HEK293T (cell line): Measurements from ENCODE around the gene EVI2B.
"Not testable (repeated sequence)": the region's sequence is repeated elsewhere in the genome, so short reads cannot be mapped to it uniquely, and the experiment has no call there.

Experiments used
- CTCF ChIA-PET: fragments of 350-600 bp; formaldehyde crosslinking; extraction: SDS; loops from one replicate; lab custom pipeline; 2021; ENCODE audit warnings: antibody characterized with exemption, inconsistent platforms; lab: Yijun Ruan, JAX
- POLR2A ChIA-PET: fragments of 350-600 bp; formaldehyde crosslinking; extraction: SDS; loops from one replicate; lab custom pipeline; 2020; ENCODE audit warnings: antibody characterized with exemption, inconsistent platforms; lab: Yijun Ruan, JAX
- DNase-seq: peaks from one replicate; pipeline ENCODE4 v3.0.0; 2012; ENCODE audit warnings: mixed read lengths; ENCODE audit errors: extremely low spot score
- ARNT ChIP-seq: fragments of 450-650 bp; IDR thresholded peaks from 2 replicates; pipeline ENCODE4 v1.6.1; 2017; ENCODE audit warnings: mild to moderate bottlenecking
- BHLHE40 ChIP-seq: fragments of 450-650 bp; IDR thresholded peaks from 2 replicates; pipeline ENCODE4 v1.6.1; 2016; ENCODE audit warnings: mild to moderate bottlenecking, moderate library complexity, borderline replicate concordance
- CTBP1 ChIP-seq: fragments of 450-650 bp; IDR thresholded peaks from 2 replicates; pipeline ENCODE4 v1.6.1; 2016; ENCODE audit warnings: borderline replicate concordance
- ELF4 ChIP-seq: fragments of 450-650 bp; IDR thresholded peaks from 2 replicates; pipeline ENCODE4 v1.6.1; 2017; ENCODE audit warnings: antibody characterized with exemption
- FOXA1 ChIP-seq: fragments of 450-650 bp; IDR thresholded peaks from 2 replicates; pipeline ENCODE4 v1.6.1; 2016; ENCODE audit warnings: mild to moderate bottlenecking
- FOXK2 ChIP-seq: fragments of 450-650 bp; IDR thresholded peaks from 2 replicates; pipeline ENCODE4 v1.6.1; 2016; ENCODE audit warnings: mild to moderate bottlenecking
- FOXM1 ChIP-seq: fragments of 450-650 bp; IDR thresholded peaks from 2 replicates; pipeline ENCODE4 v1.6.1; 2017; ENCODE audit warnings: mild to moderate bottlenecking, borderline replicate concordance
- HDGF ChIP-seq: fragments of 450-650 bp; IDR thresholded peaks from 2 replicates; pipeline ENCODE4 v1.6.1; 2017; ENCODE audit warnings: antibody characterized with exemption, borderline replicate concordance
- L3MBTL2 ChIP-seq: fragments of 450-650 bp; conservative IDR thresholded peaks from 2 replicates; pipeline ENCODE4 v1.6.1; 2016; ENCODE audit warnings: mild to moderate bottlenecking
- LEF1 ChIP-seq: fragments of 450-650 bp; IDR thresholded peaks from 2 replicates; pipeline ENCODE4 v1.6.1; 2017; ENCODE audit warnings: mild to moderate bottlenecking, borderline replicate concordance
- NFRKB ChIP-seq: fragments of 450-650 bp; IDR thresholded peaks from 2 replicates; pipeline ENCODE4 v1.6.1; 2016; ENCODE audit warnings: mild to moderate bottlenecking, moderate library complexity
- SP1 ChIP-seq: fragments of 450-650 bp; IDR thresholded peaks from 2 replicates; pipeline ENCODE4 v1.6.1; 2017
- SUZ12 ChIP-seq: fragments of 450-650 bp; IDR thresholded peaks from 2 replicates; pipeline ENCODE4 v1.6.1; 2016; ENCODE audit warnings: mild to moderate bottlenecking
- TARDBP ChIP-seq: fragments of 450-650 bp; IDR thresholded peaks from 2 replicates; pipeline ENCODE4 v1.6.1; 2016
- ZNF384 ChIP-seq: fragments of 450-650 bp; IDR thresholded peaks from 2 replicates; pipeline ENCODE4 v1.6.1; 2016
- TF ChIP-seq, protein P1 (sequence below): fragments of 450-650 bp; IDR thresholded peaks from 2 replicates; pipeline ENCODE4 v1.6.1; 2016

Gene EVI2B

DNA sequence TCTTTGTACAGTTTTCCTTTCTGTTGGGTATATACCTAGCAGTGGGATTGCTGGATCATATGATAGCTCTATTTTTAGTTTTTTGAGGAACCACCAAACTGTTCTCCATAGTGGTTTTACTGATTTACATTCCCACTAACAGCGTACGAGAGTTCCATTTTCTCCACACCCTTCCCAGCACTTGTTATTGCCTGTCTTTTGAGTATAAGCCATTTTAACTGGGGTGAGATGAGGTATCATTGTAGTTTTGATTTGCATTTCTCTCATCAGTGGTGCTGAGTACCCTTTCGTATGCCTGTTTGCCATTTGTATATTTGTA lies 887 bp upstream of the EVI2B start:
- ChIA-PET CTCF (no interaction called here), POLR2A (no interaction called here)
- no peak for DNase-seq
- TF ChIP-seq HDGF (no peak), LEF1 (no peak), NFRKB (no peak), L3MBTL2 (no peak), BHLHE40 (no peak), SUZ12 (no peak), ELF4 (no peak)

DNA sequence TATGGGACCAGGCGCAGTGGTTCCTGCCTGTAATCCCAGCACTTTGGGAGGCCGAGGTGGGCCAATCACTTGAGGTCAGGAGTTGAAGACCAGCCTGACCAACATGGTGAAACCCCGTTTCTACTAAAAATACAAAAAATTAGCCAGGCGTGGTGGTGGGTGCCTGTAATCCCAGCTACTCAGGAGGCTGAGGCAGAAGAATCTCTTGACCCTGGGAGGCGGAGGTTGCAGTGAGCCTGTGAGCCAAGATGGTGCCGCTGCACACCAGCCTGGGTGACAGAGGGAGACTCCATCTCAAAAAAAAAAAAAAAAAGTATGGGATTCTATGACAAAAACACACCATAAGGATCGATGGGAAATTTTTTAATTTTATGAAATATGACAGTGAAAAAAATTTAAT lies 1.6 kb downstream of the EVI2B start:
- CTCF ChIA-PET, POLR2A ChIA-PET, DNase-seq: not testable (repeated sequence)

DNA sequence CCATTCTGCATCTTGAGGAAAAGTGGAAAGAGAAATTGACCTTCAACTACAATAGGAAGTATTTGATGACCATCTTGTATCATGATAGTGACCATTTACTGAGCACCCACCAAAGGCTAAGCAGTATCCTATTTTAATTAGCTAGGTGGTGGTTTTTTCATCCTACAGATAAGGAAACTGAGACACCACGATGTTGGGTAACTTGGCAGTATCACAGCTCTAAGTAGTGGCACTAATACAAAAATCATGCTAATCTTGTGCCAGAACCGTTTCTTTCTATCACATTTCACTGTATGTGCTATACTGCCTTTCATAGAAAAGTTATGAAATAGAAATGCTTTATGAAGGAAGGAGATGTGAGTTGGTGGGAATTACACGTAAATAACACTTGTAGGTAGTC lies 2.3 kb downstream of the EVI2B start:
- ChIA-PET CTCF (no interaction called here), POLR2A (no interaction called here)
- DNase-seq: no peak
- TF ChIP-seq NFRKB: no peak
- TF ChIP-seq BHLHE40: no peak
- TF ChIP-seq L3MBTL2: no peak
- no peak for TF ChIP-seq FOXK2
- no peak for TF ChIP-seq TARDBP
- TF ChIP-seq ZNF384: no peak
- TF ChIP-seq LEF1: no peak
- TF ChIP-seq, protein P1, sequence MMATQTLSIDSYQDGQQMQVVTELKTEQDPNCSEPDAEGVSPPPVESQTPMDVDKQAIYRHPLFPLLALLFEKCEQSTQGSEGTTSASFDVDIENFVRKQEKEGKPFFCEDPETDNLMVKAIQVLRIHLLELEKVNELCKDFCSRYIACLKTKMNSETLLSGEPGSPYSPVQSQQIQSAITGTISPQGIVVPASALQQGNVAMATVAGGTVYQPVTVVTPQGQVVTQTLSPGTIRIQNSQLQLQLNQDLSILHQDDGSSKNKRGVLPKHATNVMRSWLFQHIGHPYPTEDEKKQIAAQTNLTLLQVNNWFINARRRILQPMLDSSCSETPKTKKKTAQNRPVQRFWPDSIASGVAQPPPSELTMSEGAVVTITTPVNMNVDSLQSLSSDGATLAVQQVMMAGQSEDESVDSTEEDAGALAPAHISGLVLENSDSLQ: no peak
- TF ChIP-seq CTBP1: no peak
- TF ChIP-seq ARNT: no peak
- TF ChIP-seq SUZ12: no peak
- TF ChIP-seq HDGF: no peak
- no peak for TF ChIP-seq FOXM1

DNA sequence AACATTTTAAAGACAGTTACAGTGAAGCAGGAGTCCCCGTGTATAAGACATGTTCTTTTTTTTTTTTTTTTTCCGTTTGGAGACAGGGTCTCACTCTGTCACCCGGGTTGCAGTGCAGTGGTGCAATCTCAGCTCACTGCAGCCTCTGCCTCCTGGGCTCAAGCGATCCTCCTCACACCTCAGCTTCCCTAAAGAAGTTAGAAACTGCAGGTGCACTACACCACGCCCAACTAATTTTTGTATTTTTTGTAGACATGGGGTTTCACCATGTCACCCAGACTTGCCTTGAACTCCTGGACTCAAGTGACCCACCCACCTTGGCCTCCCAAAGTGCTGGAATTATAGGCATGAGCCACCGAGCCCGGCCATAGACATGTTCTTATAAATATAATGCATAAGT lies 3.0 kb downstream of the EVI2B start:
- TF ChIP-seq NFRKB: no peak
- no peak for TF ChIP-seq ZNF384
- no peak for TF ChIP-seq SUZ12
- no peak for TF ChIP-seq ELF4
- TF ChIP-seq CTBP1: no peak
- TF ChIP-seq BHLHE40: no peak
- no peak for TF ChIP-seq ARNT
- TF ChIP-seq FOXA1: no peak
- no peak for TF ChIP-seq FOXK2
- no peak for TF ChIP-seq FOXM1
- no peak for TF ChIP-seq HDGF
- no peak for TF ChIP-seq LEF1
- no peak for TF ChIP-seq SP1
- TF ChIP-seq, protein P1: no peak
- TF ChIP-seq TARDBP: no peak
- no peak for TF ChIP-seq L3MBTL2
- POLR2A ChIA-PET: no interaction called here
- CTCF ChIA-PET: no interaction called here
- no peak for DNase-seq

DNA sequence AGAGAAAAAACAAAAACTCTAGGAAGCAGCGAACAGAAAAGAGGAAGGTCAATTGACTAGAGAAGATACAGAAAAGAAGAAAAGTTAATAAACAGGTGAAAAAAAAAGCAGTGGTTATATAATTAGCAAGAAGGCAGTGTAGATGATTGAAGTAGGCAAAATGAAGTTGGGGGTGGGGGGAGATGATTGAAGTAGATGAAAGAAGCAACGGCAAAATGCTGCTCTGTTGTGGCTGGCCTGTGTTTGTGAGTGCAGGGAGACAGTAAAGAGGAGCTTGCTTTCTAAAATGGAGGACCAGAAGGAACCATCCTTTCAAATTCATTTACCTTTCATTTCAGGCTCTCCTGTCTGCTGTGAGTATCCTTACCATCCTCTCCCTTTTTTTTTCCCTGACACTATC lies 3.6 kb downstream of the EVI2B start:
- TF ChIP-seq ELF4 (no peak), L3MBTL2 (no peak), ZNF384 (no peak)
- CTCF ChIA-PET: no interaction called here
- DNase-seq: no peak

DNA sequence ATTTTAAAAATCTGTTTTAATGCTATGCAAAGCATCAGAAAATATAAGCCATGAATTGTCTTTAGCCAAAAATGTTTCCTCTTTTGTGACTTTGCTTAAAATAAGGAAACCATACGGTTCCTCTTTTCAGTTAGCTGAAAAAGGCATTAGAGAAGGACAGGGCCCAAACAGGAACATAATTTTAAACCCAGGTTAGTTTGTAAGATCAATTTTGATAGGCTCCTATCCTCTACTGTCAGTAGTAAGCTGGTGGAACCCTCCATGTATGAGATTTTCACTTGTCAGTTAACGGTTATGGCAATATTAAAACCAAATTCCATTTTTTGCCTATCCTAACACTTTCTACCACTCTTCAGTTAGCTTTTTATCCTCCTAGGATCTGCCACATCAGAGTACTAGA lies 4.3 kb downstream of the EVI2B start:
- TF ChIP-seq ARNT (no peak), FOXK2 (no peak), CTBP1 (no peak), FOXM1 (no peak), HDGF (no peak), BHLHE40 (no peak), L3MBTL2 (no peak), SP1 (no peak), ELF4 (no peak), SUZ12 (no peak), TARDBP (no peak), ZNF384 (no peak)
- TF ChIP-seq, protein P1: no peak
- POLR2A ChIA-PET: no interaction called here
- CTCF ChIA-PET: no interaction called here
- no peak for DNase-seq

More for the DNA sequence above, 3.6 kb downstream of the EVI2B start:
- POLR2A ChIA-PET: no interaction called here

DNA sequence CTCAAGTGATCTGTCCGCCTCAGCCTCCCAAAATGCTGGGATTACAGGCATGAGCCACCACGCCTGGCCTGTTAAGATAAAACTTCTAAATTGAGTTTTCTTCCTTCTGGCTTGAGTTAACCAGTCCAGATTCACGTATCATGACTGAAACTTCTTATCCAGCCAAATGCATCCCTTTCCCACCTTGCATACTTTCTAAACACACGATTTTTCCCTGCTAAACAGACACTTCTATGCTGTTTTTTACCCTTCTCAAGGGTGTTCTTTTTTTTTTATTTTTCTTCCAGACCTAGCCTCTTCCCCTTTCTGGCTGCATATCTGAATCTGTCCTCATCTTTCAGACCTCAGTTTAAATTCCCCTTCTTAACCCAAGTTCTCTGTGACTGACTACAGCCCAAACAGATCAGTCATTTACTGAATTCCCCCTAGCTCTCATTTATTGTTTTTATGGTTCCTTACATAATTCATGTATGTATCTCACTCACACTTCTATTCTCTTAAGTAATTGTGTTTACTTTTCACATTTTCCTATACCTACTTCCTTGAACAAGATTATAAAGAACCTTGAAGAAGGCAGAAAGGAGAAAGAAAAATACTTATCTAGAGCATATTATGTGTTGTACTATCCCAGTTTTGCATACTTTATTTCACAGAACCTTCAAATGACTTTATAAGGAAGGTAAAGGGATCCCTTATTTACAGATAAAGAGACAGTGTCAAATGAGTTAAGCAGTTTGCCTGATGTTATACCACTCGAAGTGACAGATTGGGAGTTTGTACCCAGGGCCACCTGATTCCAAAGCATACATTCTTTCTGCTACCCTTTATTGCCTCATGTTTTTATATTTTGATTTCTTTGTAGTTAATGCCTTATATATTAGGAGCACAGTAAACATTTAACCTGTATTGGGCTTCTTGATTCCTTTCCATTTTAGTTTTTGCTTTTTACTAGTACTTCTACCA lies 5.2 kb downstream of the EVI2B start:
- CTCF ChIA-PET: no interaction called here
- TF ChIP-seq LEF1 (no peak), HDGF (no peak), FOXK2 (no peak), SP1 (no peak), BHLHE40 (no peak), FOXM1 (no peak), FOXA1 (no peak), TARDBP (no peak), ZNF384 (no peak), SUZ12 (no peak), CTBP1 (no peak), L3MBTL2 (no peak), NFRKB (no peak), ARNT (no peak)
- POLR2A ChIA-PET: no interaction called here
- no peak for DNase-seq
